SK-N-SH (cell line): ENCODE measurements around the gene GBP7.

Source experiments
- ELF1 ChIP-seq: IDR thresholded peaks from 2 replicates; pipeline ENCODE4 v1.4.0; 2012
- EP300 ChIP-seq, 2 experiments: IDR thresholded peaks; 2 replicates each; pipeline versions ENCODE4 v1.4.0 to v1.6.1; 2012; ENCODE audit warnings: borderline replicate concordance in 1 of 2, low read depth in 1 of 2, low read length in 1 of 2
- RAD21 ChIP-seq: IDR thresholded peaks from 2 replicates; pipeline ENCODE4 v1.6.1; 2012; ENCODE audit warnings: mild to moderate bottlenecking, low read length
- RFX5 ChIP-seq: IDR thresholded peaks from 2 replicates; pipeline ENCODE4 v1.6.1; 2012; ENCODE audit warnings: mild to moderate bottlenecking, improper control_type of control experiment, low read length
- SMC3 ChIP-seq: IDR thresholded peaks from 2 replicates; pipeline ENCODE4 v1.6.1; 2012; ENCODE audit warnings: low read depth, low read length, improper control_type of control experiment
- TCF12 ChIP-seq: IDR thresholded peaks from 2 replicates; pipeline ENCODE4 v1.4.0; 2012
- TEAD4 ChIP-seq: IDR thresholded peaks from 2 replicates; pipeline ENCODE4 v1.4.0; 2012; ENCODE audit warnings: mild to moderate bottlenecking, borderline replicate concordance; ENCODE audit not compliant: insufficient read depth
- TF ChIP-seq, protein P1 (sequence below): fragments of 200-600 bp; sonication (generic); IDR thresholded peaks from 2 replicates; pipeline ENCODE4 v1.6.1; 2017; ENCODE audit warnings: antibody characterized with exemption, mild to moderate bottlenecking, moderate library complexity
- TF ChIP-seq, protein P2 (sequence below): IDR thresholded peaks from 2 replicates; pipeline ENCODE4 v1.4.0; 2012; ENCODE audit warnings: low read depth
- TF ChIP-seq, protein P3 (sequence below): IDR thresholded peaks from 2 replicates; pipeline ENCODE4 v1.6.1; 2012; ENCODE audit warnings: mild to moderate bottlenecking, low read depth, low read length, moderate library complexity
- TF ChIP-seq, protein P4 (sequence below): IDR thresholded peaks from 2 replicates; pipeline ENCODE4; 2012

DNA sequence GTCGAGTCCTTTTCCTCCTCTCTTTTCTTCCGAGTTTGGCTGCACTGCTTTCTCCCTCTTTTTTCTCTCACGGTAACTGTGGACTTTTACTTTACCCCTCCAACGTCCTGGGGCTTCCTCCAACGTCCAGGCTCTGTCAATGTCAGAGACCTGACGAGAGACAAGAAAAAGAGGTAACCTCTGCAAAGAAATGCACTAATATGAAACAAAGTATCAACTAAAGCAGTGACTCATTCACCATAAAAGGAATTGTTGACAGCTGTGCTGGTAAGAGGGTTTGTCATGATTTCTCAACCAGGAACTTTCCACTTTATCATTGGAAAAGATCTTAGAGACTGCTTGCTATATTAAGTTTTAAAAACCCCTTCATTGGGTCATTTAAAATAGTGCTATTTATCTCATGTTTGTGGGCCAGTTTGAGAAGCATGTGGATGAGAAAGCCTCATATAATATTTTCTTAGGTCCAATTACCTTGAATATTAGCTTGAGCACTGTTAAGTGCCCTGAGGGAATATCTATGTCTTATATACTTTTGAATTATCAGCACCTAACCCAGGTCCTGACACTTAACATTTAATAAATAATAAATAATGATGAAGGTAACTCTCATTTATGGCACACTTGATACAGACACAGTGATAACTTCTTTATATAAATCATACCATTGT, 49.8 kb downstream of the GBP7 start, which contains the start of gene GBP2:
- TF ChIP-seq TEAD4 (no peak), EP300 (IDR thresholded peaks at IDR 0.05; ENCODE audit: borderline replicate concordance in 1 of 2, low read depth in 1 of 2, low read length in 1 of 2) (peak in 1 of 2 experiments; percentile 41; a peak in 1 of 4 replicates), ELF1 (no peak), SMC3 (no peak), RAD21 (no peak), RFX5 (no peak), TCF12 (peak; percentile 72)
- TF ChIP-seq, protein P1, sequence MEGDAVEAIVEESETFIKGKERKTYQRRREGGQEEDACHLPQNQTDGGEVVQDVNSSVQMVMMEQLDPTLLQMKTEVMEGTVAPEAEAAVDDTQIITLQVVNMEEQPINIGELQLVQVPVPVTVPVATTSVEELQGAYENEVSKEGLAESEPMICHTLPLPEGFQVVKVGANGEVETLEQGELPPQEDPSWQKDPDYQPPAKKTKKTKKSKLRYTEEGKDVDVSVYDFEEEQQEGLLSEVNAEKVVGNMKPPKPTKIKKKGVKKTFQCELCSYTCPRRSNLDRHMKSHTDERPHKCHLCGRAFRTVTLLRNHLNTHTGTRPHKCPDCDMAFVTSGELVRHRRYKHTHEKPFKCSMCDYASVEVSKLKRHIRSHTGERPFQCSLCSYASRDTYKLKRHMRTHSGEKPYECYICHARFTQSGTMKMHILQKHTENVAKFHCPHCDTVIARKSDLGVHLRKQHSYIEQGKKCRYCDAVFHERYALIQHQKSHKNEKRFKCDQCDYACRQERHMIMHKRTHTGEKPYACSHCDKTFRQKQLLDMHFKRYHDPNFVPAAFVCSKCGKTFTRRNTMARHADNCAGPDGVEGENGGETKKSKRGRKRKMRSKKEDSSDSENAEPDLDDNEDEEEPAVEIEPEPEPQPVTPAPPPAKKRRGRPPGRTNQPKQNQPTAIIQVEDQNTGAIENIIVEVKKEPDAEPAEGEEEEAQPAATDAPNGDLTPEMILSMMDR, result no peak
- TF ChIP-seq, protein P2, sequence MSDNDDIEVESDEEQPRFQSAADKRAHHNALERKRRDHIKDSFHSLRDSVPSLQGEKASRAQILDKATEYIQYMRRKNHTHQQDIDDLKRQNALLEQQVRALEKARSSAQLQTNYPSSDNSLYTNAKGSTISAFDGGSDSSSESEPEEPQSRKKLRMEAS, result no peak
- TF ChIP-seq, protein P3, sequence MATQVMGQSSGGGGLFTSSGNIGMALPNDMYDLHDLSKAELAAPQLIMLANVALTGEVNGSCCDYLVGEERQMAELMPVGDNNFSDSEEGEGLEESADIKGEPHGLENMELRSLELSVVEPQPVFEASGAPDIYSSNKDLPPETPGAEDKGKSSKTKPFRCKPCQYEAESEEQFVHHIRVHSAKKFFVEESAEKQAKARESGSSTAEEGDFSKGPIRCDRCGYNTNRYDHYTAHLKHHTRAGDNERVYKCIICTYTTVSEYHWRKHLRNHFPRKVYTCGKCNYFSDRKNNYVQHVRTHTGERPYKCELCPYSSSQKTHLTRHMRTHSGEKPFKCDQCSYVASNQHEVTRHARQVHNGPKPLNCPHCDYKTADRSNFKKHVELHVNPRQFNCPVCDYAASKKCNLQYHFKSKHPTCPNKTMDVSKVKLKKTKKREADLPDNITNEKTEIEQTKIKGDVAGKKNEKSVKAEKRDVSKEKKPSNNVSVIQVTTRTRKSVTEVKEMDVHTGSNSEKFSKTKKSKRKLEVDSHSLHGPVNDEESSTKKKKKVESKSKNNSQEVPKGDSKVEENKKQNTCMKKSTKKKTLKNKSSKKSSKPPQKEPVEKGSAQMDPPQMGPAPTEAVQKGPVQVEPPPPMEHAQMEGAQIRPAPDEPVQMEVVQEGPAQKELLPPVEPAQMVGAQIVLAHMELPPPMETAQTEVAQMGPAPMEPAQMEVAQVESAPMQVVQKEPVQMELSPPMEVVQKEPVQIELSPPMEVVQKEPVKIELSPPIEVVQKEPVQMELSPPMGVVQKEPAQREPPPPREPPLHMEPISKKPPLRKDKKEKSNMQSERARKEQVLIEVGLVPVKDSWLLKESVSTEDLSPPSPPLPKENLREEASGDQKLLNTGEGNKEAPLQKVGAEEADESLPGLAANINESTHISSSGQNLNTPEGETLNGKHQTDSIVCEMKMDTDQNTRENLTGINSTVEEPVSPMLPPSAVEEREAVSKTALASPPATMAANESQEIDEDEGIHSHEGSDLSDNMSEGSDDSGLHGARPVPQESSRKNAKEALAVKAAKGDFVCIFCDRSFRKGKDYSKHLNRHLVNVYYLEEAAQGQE, result no peak
- TF ChIP-seq, protein P4, sequence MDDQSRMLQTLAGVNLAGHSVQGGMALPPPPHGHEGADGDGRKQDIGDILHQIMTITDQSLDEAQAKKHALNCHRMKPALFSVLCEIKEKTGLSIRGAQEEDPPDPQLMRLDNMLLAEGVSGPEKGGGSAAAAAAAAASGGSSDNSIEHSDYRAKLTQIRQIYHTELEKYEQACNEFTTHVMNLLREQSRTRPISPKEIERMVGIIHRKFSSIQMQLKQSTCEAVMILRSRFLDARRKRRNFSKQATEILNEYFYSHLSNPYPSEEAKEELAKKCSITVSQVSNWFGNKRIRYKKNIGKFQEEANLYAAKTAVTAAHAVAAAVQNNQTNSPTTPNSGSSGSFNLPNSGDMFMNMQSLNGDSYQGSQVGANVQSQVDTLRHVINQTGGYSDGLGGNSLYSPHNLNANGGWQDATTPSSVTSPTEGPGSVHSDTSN, result peak; percentile 80
